ENCODE data around the gene ST7.

The ST7 gene

GRCh38 chr7:117069379-117069778 is 116.1 kb downstream of the ST7 start:
- peak; percentile 20 for DNase-seq

DNA sequence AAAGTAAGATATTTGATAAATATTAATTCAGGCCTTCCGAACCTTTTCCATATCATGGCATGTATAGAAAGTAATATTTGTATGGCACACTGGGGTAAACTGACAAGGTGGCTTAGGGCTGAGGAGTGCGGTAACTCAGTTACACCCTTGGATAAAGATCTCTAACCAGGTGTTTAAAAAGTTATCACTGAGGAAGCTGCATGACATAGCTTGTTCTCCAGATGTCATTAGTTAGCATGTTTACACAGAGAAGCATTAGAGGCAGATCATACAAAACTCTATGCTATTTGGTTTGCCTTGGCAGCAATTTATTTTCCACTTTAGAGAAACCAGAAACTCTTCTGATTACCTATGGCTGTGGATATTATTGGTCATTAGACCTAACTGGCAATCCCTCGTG is 118.2 kb downstream of the ST7 start:
- DNase-seq, result no peak

GRCh38 chr7:117072620-117073118 is 119.4 kb downstream of the ST7 start:
- peak; percentile 32 for DNase-seq

DNA sequence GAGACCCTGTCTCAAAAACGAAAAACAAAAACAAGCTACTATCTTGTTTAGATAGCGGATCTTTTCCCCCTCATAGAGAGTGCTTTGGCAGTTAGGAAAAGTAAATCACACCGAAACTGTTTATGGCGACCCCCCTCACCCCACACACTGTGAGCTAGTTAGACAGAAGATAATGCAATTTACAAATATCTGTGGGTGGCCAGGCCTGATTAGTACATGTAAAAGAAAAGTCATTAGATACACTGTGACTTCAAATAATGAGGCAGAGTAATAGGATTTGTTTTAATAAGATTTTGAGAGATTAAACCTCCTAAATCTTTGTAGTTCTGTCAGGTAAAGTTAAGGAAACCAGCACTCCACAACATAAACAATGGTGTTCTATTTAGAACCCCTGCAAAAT is 121.1 kb downstream of the ST7 start:
- DNase-seq, result no peak

DNA sequence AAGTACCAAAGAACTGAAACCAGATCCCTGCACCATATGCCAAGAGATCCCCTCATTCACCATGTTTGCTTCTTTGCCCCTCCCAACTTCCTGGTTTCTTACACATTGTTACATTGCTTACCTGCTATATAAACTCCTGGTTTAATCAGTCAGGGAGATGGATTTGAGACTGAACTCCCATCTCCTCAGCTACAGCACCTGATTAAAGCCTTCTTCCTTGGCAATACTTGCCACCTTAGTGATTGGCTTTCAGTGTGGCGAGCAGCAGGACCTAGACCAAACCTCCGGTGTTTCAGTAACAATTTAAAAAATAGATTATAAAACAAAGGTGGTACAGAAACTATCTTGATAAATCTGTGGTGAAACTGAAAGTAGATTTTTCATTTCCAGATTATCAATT is 122.6 kb downstream of the ST7 start:
- DNase-seq, result no peak

- DNase-seq, result no peak
Measured at GRCh38 chr7:117076426-117076943, 123.2 kb downstream of the ST7 start.

DNA sequence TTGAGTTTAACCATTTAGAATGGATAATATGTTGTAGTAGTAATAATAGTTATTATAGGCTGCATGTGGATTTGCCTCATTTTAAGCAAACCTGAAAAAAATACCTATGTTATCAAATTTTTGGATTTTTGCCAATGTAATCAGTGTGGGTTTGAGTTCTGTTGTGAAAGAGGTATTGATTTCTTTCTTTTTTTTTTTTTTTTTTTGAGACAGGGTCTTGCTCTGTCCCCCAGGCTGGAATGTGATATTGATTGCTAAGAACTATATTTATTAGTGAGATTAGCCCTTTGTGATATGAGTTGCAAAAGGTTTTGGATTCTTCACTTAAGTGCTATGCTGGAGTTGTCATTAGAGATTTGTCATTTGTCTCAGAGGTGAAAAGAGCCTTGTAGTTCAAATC is 124.4 kb downstream of the ST7 start:
- no peak for DNase-seq

GRCh38 chr7:117082647-117083046 is 129.3 kb downstream of the ST7 start:
- no peak for DNase-seq

DNA sequence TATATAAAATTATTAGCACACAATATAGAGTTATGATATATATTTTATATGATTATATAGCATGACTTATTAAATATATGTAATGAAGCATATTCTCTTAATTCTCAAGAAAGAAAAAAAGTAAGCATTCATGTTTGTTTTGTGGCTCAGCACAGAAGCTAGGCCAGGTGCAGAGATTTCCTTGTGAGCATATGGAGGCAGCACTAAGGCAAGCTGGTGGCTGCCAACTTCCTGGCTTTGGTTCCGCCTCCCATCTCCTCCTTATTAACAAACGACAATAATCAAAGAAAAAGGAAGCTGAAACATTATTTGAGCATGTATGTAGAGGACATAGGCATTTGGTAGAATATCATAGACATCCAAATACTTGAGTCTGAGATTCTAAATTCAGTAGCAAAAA is 130.3 kb downstream of the ST7 start:
- no peak for DNase-seq

- DNase-seq, result no peak
Measured at GRCh38 chr7:117084286-117084685, 131.0 kb downstream of the ST7 start.

DNA sequence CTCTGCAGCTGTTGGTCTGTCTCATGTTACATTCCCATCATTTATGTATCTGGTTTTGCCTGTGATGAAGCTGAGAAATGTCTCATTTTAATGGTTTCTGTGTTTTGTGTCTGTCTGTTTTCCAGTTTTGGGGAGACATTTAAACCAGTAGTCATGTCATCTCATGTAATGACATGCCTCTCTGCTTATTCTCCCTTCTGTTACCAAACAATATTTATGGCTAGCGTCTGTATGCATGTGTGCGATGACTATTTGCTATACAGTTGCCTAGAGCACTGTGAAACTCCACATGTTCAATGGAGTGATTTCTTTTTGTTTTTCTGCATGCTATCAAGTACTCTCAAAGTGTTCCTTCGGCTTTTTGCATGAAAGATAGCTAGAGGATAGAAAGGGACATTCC is 132.0 kb downstream of the ST7 start:
- no peak for DNase-seq

DNA sequence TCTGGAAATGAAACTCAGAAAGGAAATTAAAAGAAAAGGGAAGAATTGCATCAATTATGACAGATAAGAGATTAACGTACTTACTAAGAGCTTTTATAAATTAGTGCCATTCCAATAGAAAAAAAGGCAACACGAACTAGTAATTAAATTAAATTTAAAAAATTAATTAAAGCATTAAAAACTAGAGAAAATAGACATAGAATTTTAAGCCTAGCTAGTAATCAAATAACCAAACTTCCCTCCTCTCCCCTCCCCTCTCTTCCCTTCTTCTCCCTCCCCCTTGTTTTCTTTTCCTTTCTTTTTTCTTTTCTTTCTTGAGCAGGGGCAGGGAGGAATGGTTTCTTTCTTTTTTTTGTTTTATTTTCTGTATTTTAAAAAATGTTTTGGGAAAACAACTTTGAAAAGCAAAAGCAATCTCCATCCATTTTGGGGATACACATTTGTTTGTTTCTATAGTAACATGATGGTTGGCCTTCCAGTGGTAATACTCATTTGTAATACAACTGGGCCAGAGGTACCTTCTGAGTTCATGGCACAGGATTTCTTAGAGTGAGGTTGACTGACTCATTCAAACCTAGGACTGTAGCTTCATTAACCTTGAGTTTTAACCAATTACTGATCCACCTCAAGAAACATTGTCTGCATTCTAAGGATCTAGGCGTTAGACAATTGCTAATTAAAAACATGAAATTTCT is 132.6 kb downstream of the ST7 start:
- DNase-seq, result no peak

DNA sequence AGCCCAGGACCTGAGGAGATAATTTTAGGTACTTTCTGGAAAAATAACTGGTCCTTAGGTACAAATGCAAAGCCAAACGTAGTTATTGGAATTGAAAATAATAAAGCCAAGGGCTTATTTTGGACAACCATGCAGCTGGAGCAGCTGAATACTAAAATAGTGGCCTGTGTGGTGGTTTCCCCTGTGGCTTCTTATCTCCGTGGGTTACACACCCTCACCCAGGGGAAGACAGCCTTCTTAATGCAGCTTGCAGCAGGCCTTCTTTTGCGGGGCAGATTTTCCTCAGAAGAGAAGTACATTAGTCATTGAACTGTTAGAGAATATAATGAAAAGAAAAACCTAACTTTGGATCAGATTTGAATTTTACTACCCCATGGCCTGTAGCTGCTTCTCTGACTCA is 133.5 kb downstream of the ST7 start:
- DNase-seq, result peak; percentile 54

DNA sequence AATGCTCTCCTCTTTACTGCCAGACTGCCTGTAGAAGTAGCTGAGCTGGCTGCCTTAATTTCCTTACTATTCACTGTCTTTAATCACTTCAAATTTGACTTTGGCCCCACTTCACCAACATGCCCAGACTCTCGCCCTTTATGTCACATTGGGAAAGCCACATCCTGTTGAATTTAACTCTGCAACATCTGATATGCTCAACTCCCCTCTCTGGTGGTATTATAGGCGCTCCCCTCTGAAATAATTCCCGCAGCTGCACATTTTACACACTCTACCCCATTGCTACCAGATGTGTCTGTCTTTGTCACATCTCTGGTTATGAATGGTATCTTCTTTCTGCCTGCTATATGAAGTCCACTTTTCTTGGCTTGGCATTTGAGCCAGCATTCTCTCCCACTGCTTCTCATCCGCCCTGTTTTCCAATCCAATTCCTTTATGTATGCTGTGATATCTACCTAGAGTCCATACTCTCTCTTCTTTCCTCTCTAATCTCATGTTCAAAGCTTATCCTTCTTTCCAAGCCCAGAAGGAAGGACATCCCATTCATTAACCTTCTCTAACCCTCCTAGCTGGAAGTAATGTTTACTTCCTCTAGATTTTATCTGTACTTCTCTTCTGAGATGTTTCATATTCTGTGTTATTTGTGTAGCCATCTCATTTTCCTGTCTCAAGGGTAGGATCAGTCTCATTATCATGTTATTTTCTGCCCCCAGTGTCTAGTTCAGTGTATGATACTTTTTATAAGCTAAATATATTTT is 134.5 kb downstream of the ST7 start:
- DNase-seq, result no peak

DNA sequence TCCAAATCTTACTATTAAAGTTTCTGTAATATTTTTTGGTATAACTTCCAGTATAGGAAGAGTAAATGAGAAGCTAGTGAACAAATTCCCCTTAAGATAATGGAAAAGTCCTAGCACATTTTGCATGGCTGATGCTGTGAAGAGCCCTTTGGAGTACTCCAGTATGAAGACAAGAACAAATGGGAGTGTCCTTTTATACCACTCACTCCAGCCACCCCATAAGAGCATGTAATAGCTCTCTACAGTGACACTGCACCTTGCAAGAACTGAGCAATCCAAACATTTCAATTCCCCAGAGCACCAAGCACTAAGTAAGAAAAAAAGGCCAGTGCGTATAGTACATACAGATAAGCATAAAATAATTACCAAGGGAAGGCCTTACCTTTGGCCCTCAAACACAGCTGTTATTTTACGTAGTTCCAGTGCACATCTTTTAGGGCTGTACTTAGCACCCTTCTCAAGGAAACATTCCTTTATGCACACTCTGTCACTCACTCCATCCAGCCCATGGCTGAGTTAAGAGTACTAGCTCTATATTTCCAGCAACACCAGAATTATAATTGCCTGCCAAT is 135.4 kb downstream of the ST7 start:
- DNase-seq, result no peak

- no peak for DNase-seq
Measured at GRCh38 chr7:117090791-117091190, 137.5 kb downstream of the ST7 start.

DNA sequence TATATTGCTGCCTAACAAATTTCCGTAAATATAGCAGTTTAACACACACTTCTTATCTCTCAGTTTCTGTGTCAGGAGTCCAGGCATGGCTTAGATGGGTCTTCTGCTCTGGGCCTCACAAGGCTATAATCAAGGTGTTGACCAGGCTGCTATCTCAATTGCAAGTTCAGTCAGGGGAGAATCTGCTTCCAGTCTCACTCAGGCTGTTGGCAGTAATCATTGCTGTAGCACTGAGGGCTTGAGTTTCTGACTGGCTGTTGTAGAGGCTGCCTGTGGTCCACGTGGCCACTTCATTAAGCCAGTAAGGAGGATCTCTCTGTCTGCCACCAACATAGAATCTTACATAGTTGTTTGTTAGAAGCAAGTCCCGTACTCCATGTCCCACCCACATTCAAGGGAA is 138.4 kb downstream of the ST7 start:
- DNase-seq, result no peak

GRCh38 chr7:117092785-117093184 is 139.5 kb downstream of the ST7 start:
- DNase-seq, result no peak

- DNase-seq, result no peak
Measured at GRCh38 chr7:117094457-117094856, 141.2 kb downstream of the ST7 start.

DNA sequence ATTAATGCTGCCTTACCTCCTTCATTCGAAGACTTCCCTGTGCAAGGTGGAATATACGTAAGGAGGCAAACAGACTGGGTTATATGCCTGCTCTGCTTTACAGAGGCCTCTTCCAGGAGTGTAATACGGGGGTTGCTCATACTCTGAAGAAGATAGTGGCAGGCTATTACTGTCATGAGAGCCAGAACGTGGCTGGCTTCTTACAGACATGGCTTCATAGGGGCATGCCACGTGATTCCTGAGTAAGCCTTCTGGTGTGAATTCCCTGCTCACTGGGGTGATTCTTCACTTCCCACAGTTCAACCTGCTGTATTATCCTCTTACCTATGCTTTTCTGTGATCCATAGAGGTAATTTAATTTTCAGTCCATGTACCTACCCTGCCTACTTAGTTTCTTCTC is 141.8 kb downstream of the ST7 start:
- DNase-seq, result no peak

- no peak for DNase-seq
Measured at GRCh38 chr7:117096330-117096729, 143.0 kb downstream of the ST7 start.

DNA sequence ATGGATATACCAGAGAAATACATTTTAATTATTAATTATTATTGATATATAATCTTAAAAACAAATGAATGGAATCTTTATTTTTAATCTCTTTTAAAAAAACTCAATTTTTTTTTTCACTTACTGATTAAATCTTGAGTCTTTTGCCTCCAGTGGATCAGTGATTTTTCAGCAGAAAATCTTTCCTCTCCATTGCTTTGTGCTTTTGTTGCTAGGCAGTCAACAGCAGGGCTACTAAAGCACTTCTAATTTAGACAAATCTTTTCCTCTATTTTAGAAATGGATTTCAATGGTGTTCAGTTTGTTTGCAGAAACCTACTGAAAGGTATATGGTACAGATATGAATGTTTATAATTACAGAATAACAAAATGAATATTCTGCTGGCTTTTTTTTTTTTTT is 143.6 kb downstream of the ST7 start:
- DNase-seq, result no peak

DNA sequence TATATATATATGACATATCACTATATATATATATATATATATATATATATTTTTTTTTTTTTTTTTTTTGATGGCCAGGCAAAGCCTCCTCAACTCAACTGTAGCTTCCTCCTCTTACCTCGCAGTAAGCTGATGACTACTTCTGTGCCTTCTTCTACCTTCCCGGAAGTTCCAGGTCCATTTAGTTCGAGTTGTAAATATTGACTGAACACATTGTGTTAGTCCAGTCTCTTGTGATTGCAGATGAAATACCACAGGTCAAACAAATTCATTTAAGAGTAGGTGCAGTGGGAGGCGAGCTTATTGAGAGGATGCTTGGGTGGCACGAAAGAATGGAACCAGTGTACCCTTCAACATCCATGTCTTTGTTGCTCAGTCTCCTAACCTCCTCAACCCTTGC is 144.6 kb downstream of the ST7 start:
- DNase-seq, result no peak

DNA sequence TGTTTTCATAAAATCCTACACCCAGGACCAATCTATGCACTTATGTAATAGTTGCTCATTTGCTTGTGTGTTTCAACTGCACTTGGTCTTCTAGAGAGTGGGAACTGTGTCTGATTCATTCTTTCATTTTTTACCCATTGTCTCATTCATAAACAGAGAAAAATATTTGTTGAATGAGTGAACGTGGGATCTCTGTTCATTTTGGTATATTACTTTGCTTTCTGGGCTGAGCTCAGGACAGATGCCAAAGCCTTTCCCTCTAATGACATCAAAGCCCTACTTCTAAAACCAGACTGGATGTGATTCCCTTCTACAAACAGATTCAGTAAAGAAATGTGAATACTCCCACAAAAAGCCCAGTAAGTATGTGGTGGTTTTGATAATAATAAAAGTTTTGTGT is 145.2 kb downstream of the ST7 start:
- DNase-seq, result no peak

Data from MV-4-11 (cell line).